ENCODE measurements around the gene PRKAG2.

GRCh38 chr7:151833691-151834090 lies 43.2 kb downstream of the PRKAG2 start:
- TF ChIP-seq EZH2phosphoT487 (IDR thresholded peaks at IDR 0.05; ENCODE audit: insufficient read depth, low read depth), result no peak
- no peak for TF ChIP-seq EZH2 (IDR thresholded peaks at IDR 0.05; ENCODE audit: insufficient read depth, poor library complexity, severe bottlenecking)
